Measurements from ENCODE around the gene TP53TG3.
"Not testable (repeated sequence)": the region's sequence is repeated elsewhere in the genome, so short reads cannot be mapped to it uniquely, and the experiment has no call there.

TP53TG3 gene

DNA sequence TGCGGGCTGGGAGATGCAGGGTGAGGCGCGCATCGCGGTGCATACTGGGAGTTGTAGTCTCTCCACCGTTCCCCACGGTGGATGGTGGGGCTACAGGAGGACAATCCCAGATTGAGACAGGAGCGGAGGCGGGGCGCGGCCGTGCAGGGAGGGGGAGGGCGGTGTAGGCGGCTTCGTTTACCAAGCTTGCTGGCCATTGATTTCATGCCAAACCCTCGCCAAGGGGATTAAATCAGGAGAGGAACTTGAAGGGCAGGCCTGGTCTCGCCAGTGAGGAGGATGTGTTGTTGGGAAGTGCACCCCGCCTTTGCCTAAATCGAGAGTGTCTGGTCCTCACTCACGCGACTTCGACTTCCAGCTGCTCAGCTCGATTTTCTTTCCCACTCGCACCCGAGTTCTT, at the start of gene TP53TG3:
Gene TP53TG3 (minus strand): TSS at position 101 of the 400 bp plus-strand sequence. CDS start 68 bp downstream, at position 33.
- not testable (repeated sequence) for DNase-seq

- DNase-seq = not testable (repeated sequence)
These were observed 25.1 kb downstream of the TP53TG3 start for GRCh38 chr16:32650876-32651275.

DNA sequence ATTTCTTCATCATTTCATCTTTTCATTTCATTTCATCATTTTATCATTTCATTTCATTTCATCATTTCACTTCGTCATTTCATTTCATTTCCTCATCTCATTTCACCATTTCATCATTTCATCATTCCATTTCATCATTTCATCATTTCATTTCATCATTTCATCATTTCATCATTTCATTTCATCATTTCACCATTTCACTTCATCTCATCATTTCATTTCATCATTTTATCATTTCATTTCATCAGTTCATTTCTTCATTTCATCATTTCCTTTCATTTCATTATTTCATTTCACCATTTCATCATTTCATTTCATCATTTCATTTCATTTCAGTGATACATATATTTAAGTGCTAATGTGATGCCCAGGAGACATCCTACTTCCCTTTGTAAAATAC, 28.4 kb downstream of the TP53TG3 start:
- DNase-seq = not testable (repeated sequence)

- not testable (repeated sequence) for DNase-seq
These were observed 29.2 kb downstream of the TP53TG3 start for GRCh38 chr16:32646780-32647179.

DNA sequence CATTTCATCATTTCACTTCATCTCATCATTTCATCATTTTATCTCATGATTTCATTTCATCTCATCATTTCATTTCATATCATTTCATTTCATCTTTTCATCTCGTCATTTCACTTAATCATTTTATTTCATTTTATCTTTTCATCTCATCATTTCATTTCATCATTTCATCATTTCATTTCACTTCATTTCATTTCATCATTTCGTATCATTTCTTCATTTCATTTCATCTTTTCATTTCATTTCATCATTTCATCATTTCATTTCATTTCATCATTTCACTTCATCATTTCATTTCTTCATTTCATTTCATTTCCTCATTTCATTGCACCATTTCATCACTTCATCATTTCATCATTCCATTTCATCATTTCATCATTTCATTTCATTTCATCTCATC, 29.8 kb downstream of the TP53TG3 start:
- not testable (repeated sequence) for DNase-seq

DNA sequence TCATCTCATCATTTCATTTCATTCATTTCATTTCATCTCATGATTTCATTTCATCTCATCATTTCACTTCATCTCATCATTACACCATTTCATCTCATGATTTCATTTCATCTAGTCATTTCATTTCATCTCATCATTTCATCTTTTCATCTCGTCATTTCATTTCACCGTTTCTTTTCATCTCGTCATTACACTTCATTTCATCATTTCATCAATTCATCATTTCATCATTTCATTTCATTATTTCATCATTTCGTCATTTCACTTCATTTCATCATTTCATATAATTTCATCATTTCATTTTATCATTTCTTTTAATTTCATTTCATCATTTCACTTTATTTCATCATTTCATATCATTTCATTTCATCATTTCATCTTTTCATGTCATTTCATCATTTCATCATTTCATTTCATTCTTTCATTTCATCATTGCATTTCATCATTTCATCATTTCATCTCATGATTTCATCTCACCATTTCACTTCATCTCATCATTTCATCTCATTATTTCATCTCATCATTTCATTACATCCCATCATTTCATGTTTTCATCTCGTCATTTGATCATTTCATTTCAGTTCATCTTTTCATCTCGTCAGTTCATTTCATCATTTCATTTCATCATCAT, 30.6 kb downstream of the TP53TG3 start:
- not testable (repeated sequence) for DNase-seq

DNA sequence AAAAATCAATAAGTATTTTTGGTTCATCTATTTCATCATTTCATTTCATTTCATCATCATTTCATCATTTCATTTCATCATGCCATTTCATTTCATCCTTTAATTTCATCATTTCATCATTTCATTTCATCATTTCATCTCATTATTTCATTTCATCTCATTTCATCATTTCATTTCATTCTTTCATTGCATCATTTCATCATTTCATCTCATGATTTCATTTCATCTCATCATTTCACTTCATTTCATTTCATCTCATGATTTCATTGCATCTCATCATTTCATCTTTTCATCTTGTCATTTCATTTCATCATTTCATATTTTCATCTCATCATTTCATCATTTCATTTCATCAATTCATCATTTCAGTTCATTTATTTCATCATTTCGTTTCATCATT, 31.2 kb downstream of the TP53TG3 start:
- not testable (repeated sequence) for DNase-seq

DNA sequence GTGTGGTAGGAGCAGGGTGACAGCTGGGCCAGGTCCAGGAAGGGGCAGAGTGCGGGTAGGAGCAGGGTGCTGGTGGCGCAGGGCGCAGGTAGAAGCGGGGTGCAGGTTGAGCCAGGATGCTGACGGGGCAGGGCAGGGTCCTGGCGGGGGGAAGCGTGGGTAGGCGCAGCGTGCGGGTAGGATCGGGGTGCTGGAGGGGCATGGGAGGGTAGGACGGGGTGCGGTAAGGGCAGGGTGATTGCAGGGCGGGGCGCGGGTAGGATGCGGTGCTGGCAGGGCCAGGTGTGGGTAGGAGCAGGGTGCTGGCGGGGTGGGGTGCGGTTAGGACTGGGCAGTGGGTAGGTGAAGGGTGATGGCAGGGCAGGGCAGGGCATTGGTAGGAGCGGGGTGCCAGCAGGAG, 38.4 kb downstream of the TP53TG3 start:
- DNase-seq = not testable (repeated sequence)

GRCh38 chr16:32632096-32632495, 43.9 kb downstream of the TP53TG3 start:
- DNase-seq = not testable (repeated sequence)

Data from HCEC 1CT (cell line).